Hepatocyte (in vitro differentiated cells): Measurements from ENCODE around the gene MBLAC1.

Source experiments
- EZH2phosphoT487 ChIP-seq: fragments of 200-600 bp; sonication (generic); IDR thresholded peaks from one replicate; pipeline ENCODE4 v1.6.1; 2018; ENCODE audit warnings: antibody characterized with exemption, mild to moderate bottlenecking, low read depth, moderate library complexity; ENCODE audit not compliant: unreplicated experiment, severe bottlenecking
- TF ChIP-seq, protein P1 (sequence below): fragments of 200-600 bp; sonication (generic); IDR thresholded peaks from 2 replicates; pipeline ENCODE4 v1.5.1; 2016; ENCODE audit warnings: antibody characterized with exemption, mild to moderate bottlenecking; ENCODE audit not compliant: poor library complexity

GRCh38 chr7:100101016-100101862, 25.5 kb upstream of the MBLAC1 start, which contains the start of the genes AP4M1 and MCM7:
- TF ChIP-seq, protein P1, sequence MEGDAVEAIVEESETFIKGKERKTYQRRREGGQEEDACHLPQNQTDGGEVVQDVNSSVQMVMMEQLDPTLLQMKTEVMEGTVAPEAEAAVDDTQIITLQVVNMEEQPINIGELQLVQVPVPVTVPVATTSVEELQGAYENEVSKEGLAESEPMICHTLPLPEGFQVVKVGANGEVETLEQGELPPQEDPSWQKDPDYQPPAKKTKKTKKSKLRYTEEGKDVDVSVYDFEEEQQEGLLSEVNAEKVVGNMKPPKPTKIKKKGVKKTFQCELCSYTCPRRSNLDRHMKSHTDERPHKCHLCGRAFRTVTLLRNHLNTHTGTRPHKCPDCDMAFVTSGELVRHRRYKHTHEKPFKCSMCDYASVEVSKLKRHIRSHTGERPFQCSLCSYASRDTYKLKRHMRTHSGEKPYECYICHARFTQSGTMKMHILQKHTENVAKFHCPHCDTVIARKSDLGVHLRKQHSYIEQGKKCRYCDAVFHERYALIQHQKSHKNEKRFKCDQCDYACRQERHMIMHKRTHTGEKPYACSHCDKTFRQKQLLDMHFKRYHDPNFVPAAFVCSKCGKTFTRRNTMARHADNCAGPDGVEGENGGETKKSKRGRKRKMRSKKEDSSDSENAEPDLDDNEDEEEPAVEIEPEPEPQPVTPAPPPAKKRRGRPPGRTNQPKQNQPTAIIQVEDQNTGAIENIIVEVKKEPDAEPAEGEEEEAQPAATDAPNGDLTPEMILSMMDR: no peak
- TF ChIP-seq EZH2phosphoT487: no peak
